ENCODE results near the gene ALPK1.

ALPK1 gene

DNA sequence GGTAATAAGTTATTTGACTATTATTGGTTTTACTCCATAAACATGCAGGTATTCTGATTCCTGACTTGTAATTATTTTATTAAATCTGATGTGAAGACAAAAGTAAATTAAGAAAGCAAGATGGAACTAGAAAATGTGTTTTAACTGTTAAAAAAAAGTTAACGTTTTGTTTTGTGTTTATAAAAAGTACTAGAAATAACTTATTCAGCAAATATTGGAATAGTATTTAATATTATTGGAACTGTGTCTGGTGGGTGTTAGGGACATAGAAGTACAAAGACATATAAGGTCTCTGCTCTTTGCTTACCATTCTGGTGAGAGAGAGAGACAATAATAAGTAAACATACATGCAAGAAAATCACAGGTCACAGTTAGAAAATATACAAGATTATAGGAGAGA is 27.1 kb upstream of the ALPK1 start:
- no peak for DNase-seq (ENCODE audit: low spot score)
- in situ Hi-C loops (cut with MboI; ENCODE audit: low sequenced_read_pairs, unreplicated experiment): no loop called here
- TF ChIP-seq, protein P1, sequence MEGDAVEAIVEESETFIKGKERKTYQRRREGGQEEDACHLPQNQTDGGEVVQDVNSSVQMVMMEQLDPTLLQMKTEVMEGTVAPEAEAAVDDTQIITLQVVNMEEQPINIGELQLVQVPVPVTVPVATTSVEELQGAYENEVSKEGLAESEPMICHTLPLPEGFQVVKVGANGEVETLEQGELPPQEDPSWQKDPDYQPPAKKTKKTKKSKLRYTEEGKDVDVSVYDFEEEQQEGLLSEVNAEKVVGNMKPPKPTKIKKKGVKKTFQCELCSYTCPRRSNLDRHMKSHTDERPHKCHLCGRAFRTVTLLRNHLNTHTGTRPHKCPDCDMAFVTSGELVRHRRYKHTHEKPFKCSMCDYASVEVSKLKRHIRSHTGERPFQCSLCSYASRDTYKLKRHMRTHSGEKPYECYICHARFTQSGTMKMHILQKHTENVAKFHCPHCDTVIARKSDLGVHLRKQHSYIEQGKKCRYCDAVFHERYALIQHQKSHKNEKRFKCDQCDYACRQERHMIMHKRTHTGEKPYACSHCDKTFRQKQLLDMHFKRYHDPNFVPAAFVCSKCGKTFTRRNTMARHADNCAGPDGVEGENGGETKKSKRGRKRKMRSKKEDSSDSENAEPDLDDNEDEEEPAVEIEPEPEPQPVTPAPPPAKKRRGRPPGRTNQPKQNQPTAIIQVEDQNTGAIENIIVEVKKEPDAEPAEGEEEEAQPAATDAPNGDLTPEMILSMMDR (IDR thresholded peaks at IDR 0.05; ENCODE audit: borderline replicate concordance, control extremely low read depth, extremely low read depth, insufficient read depth, missing control alignments): no peak

DNA sequence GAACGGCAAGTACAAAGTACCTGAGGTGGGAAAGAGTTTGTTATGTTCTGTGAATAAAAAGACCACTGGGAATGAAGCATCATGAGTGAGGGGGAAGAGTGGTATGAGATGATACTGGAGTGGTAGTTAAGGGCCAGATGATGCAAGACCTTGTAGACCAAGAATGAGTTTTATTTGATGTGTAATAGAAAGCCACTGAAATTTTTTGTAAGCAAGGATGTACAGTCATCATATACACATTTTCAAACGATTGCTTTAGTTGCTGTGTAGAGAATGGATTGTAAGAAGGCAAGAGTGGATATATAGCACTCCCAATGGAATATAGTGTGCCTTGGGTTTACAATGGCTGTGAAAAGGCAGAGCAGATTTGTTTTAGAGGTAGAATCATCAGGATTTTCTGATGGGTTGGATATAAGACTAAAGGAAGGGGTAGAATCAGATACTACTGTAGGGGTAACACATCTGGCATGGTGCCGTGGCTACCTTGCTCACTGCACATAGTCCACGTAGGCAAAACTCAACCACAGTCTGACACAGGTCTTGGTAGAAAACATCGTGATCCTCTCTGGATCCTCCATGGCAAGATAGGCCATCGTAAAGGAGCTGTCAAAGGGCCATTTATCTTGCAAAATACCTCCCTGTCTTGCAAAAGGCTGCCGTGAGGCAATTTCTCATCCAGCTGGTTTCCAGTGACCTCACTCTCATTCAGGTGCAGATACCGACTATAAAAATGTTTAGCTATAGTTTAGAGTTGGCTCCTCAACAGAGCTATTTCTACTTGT is 26.3 kb upstream of the ALPK1 start:
- no peak for DNase-seq (ENCODE audit: low spot score)
- in situ Hi-C loops (cut with MboI; ENCODE audit: low sequenced_read_pairs, unreplicated experiment): no loop called here

DNA sequence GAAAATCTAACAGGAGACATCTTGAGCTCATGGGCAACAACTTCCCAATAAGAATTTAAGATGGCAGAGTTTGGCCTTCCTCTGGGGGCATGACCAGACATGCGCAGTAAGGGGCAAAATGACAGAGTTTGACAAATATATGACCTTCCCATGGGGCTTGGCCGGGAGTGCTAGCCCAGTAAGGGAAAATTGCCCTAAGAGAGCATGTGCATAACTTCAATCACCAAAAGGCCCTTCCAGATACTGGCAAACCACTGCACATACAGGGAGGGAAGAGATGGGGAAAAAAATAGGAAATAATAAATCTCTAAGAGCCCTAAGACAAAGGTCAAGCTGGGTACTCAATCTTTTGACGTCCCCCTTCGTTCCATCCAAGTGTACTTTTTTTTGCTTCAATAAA is 24.9 kb upstream of the ALPK1 start:
- in situ Hi-C loops (cut with MboI; ENCODE audit: low sequenced_read_pairs, unreplicated experiment): no loop called here
- TF ChIP-seq, protein P1 (IDR thresholded peaks at IDR 0.05; ENCODE audit: borderline replicate concordance, control extremely low read depth, extremely low read depth, insufficient read depth, missing control alignments): no peak

More for the DNA sequence above, 26.3 kb upstream of the ALPK1 start:
- TF ChIP-seq, protein P1 (IDR thresholded peaks at IDR 0.05; ENCODE audit: borderline replicate concordance, control extremely low read depth, extremely low read depth, insufficient read depth, missing control alignments): no peak

DNA sequence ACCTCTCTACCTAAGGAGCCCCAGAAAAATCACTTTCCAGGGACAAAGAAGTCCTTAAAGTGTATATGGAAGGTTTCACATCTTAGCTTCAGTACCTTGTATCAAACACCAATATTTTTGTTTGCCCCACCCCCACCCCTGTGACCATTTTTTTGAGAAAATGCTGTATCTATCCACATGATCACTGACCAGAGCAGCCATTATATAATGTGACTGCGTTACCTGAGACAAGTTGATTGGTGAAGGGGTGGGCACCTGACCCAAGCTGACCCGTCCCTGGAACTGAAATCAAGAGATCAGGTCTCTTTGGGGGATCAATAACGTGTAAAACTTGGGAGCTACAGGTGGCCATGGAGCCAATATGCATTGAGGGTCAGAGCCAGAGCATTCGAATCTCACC is 22.2 kb upstream of the ALPK1 start:
- in situ Hi-C loops (cut with MboI; ENCODE audit: low sequenced_read_pairs, unreplicated experiment): no loop called here
- TF ChIP-seq, protein P1 (IDR thresholded peaks at IDR 0.05; ENCODE audit: borderline replicate concordance, control extremely low read depth, extremely low read depth, insufficient read depth, missing control alignments): no peak

More for the DNA sequence above, 24.9 kb upstream of the ALPK1 start:
- no peak for DNase-seq (ENCODE audit: low spot score)

DNA sequence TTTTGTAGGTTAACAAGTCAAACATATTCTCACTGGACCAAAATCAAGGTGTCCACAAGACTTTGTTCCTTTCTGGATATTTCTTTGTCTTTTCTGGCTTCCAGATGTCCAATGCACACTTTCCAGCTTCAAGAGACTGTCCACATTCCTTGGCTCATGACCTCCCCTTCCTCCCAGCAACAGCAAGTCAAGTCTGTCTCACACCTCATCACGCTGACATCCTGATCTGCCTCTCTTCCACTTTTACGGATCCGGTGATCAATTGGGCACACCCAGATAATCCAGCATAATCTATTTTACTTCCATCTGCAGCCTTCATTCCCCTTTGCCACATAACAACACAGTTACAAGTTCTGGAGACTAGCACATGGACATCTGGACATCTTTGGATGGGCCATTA is 21.1 kb upstream of the ALPK1 start:
- in situ Hi-C loops (cut with MboI; ENCODE audit: low sequenced_read_pairs, unreplicated experiment): no loop called here
- no peak for DNase-seq (ENCODE audit: low spot score)
- TF ChIP-seq, protein P1 (IDR thresholded peaks at IDR 0.05; ENCODE audit: borderline replicate concordance, control extremely low read depth, extremely low read depth, insufficient read depth, missing control alignments): no peak

More for the DNA sequence above, 22.2 kb upstream of the ALPK1 start:
- no peak for DNase-seq (ENCODE audit: low spot score)

DNA sequence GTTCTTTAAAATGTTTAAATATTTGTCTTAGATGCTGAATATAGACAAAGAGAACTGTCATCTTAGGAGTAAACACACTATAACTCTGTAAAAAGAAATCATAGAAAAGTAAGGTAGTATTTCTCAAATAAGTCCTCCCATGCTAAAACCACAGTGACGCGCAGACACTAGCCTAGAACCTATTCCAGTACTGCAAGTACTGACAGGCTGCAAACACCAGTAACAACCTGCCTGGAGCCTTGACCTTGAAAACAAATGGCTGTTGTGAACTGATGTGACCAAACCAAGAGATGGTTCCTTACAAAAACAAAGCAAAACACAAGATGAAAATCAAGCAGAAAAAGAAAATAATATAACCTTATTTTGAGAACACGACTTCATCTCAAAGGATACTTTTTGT is 19.9 kb upstream of the ALPK1 start:
- TF ChIP-seq, protein P1 (IDR thresholded peaks at IDR 0.05; ENCODE audit: borderline replicate concordance, control extremely low read depth, extremely low read depth, insufficient read depth, missing control alignments): no peak
- in situ Hi-C loops (cut with MboI; ENCODE audit: low sequenced_read_pairs, unreplicated experiment): no loop called here
- DNase-seq (ENCODE audit: low spot score): no peak

Data from GM13976 (cell line).